Stimulated activated naive B cell treated with anti-CD40 and anti-IgM and Interleukin-4, amounts not matched to agents 10 μg/mL and 1 μg/mL and 100 μg/mL, for 72 hours (primary cell): ENCODE measurements around the gene GCK.
A peak's percentile ranks its signal among the peaks of the same experiment; 100 is the strongest.

Experiments
- ATAC-seq, 2 donors: fragments of 150-1000 bp; cut with Tn5 transposase; replicated peaks; 2 replicates each; pipeline ENCODE4 v1.10.0; 2021; ENCODE audit warnings: moderate library complexity in 1 of 2
- DNase-seq: peaks from one replicate; pipeline ENCODE4 v3.0.0; 2021
- H3K27ac Mint-ChIP-seq: one replicate; pipeline ENCODE4 v1.8.0; 2022; ENCODE audit warnings: mild to moderate bottlenecking, mixed read lengths
- H3K27me3 Mint-ChIP-seq, 2 donors: one replicate each; pipeline ENCODE4 v1.8.0; 2022; ENCODE audit warnings: mixed read lengths in 2 of 2
- H3K36me3 Mint-ChIP-seq, 2 donors: one replicate each; pipeline ENCODE4 v1.8.0; 2022; ENCODE audit warnings: mixed read lengths in 2 of 2, mild to moderate bottlenecking in 1 of 2
- H3K4me1 Mint-ChIP-seq, 2 donors: one replicate each; pipeline ENCODE4 v1.8.0; 2022; ENCODE audit warnings: mixed read lengths in 2 of 2, mild to moderate bottlenecking in 1 of 2
- H3K4me3 Mint-ChIP-seq, 2 donors: one replicate each; pipeline ENCODE4 v1.8.0; 2022; ENCODE audit warnings: mild to moderate bottlenecking in 2 of 2, mixed read lengths in 2 of 2, moderate library complexity in 1 of 2
- H3K9me3 Mint-ChIP-seq, 2 donors: one replicate each; pipeline ENCODE4 v1.8.0; 2022; ENCODE audit warnings: mixed read lengths in 2 of 2, mild to moderate bottlenecking in 1 of 2

Gene GCK

GRCh38 chr7:44217852-44218402 is 28.7 kb upstream of the GCK start:
- no peaks in the 10 kb centered on the region for H3K27me3 Mint-ChIP-seq
- peak overlapping the region; percentile 82 for H3K27ac Mint-ChIP-seq
- no peak for ATAC-seq

GRCh38 chr7:44217223-44217714 is 28.0 kb upstream of the GCK start:
- Mint-ChIP-seq H3K4me3 (no peak overlapping the region), H3K36me3 (peaks cover 16 to 22% of the 10 kb centered on the region in 2 donors), H3K27ac (no peak overlapping the region), H3K4me1 (peaks cover 11 to 14% of the 10 kb centered on the region in 2 donors), H3K9me3 (no peaks in the 10 kb centered on the region), H3K27me3 (no peaks in the 10 kb centered on the region)
- DNase-seq = no peak
- no peak for ATAC-seq

More at GRCh38 chr7:44217852-44218402, 28.7 kb upstream of the GCK start:
- Mint-ChIP-seq H3K9me3 (no peaks in the 10 kb centered on the region), H3K4me1 (peaks cover 11 to 14% of the 10 kb centered on the region in 2 donors), H3K4me3 (no peak overlapping the region), H3K36me3 (peaks cover 14 to 16% of the 10 kb centered on the region in 2 donors)
- no peak for DNase-seq

GRCh38 chr7:44216521-44217222 is 27.4 kb upstream of the GCK start:
- DNase-seq (no peak), ATAC-seq (no peak)
- no peak overlapping the region for H3K4me3 Mint-ChIP-seq

DNA sequence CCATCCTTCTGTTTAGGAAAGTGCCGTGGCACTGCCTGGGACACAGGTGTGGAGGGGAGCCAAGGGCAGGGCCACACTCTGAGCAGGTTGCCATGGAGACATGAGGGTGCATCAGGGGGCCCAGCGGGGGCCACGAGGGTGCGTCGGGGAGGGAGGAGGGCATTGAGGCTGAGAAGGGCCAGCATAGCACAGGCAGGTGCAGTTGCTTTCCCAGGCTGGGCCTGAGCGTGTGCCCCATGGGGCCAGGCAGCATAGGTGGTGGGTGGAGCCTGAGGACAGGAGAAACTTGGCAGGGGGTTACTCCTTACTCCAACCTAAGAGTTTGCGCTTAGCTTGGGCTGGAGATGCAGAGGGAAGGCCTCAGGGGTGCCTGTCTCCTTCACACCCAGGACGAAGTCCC is 26.8 kb upstream of the GCK start:
- Mint-ChIP-seq H3K9me3 (no peaks in the 10 kb centered on the region), H3K36me3 (peaks cover 20 to 29% of the 10 kb centered on the region in 2 donors), H3K4me3 (no peak overlapping the region), H3K27me3 (no peaks in the 10 kb centered on the region), H3K4me1 (peaks cover 11 to 14% of the 10 kb centered on the region in 2 donors), H3K27ac (no peak overlapping the region)
- DNase-seq = no peak
- no peak for ATAC-seq

More at GRCh38 chr7:44216521-44217222, 27.4 kb upstream of the GCK start:
- peaks cover 16 to 26% of the 10 kb centered on the region in 2 donors for H3K36me3 Mint-ChIP-seq
- H3K9me3 Mint-ChIP-seq = no peaks in the 10 kb centered on the region
- H3K27me3 Mint-ChIP-seq = no peaks in the 10 kb centered on the region
- H3K4me1 Mint-ChIP-seq = peaks cover 11 to 14% of the 10 kb centered on the region in 2 donors
- H3K27ac Mint-ChIP-seq = no peak overlapping the region

- Mint-ChIP-seq H3K36me3 (peaks cover 20 to 33% of the 10 kb centered on the region in 2 donors), H3K27me3 (no peaks in the 10 kb centered on the region), H3K27ac (no peak overlapping the region), H3K4me1 (peaks cover 11 to 14% of the 10 kb centered on the region in 2 donors), H3K9me3 (no peaks in the 10 kb centered on the region), H3K4me3 (no peak overlapping the region)
- no peak for ATAC-seq
- no peak for DNase-seq
These were observed 26.3 kb upstream of the GCK start for GRCh38 chr7:44215531-44215930.

DNA sequence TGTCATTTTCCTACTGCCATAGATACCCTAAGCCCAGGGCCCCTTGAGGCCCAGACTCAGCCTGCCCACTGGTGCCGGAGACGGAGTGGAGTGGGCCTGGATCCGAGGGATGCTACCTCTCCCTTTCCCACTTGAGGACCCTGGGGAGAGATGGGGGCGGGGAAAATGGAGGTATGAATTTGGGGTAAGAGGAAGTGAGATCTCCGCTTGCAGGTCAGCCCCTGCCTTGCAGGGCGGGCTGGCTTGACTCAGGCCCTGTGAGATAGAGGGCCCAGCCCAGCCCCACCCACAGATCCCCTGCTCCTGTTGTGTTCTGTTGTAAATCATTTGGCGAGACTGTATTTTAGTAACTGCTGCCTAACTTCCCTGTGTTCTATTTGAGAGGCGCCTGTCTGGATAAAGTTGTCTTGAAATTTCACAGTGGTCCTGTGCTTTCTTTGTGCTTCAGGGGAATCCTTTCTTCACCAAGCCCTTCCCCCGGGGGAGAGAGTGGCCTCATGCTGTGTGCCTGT is 24.7 kb upstream of the GCK start:
- peaks cover 26 to 45% of the 10 kb centered on the region in 2 donors for H3K36me3 Mint-ChIP-seq
- H3K27me3 Mint-ChIP-seq = no peaks in the 10 kb centered on the region
- ATAC-seq = peak; percentile 78
- peaks cover 11 to 14% of the 10 kb centered on the region in 2 donors for H3K4me1 Mint-ChIP-seq
- H3K4me3 Mint-ChIP-seq = no peak overlapping the region
- H3K9me3 Mint-ChIP-seq = no peaks in the 10 kb centered on the region
- peak overlapping the region; percentile 79 for H3K27ac Mint-ChIP-seq
- no peak for DNase-seq

- no peak for DNase-seq
- Mint-ChIP-seq H3K27ac (no peak overlapping the region), H3K4me1 (peaks cover 11 to 14% of the 10 kb centered on the region in 2 donors), H3K4me3 (no peak overlapping the region), H3K27me3 (no peaks in the 10 kb centered on the region), H3K9me3 (no peaks in the 10 kb centered on the region), H3K36me3 (peaks cover 30 to 51% of the 10 kb centered on the region in 2 donors)
- ATAC-seq = peak in 1 of 2 donors; percentile 28
These were observed 24.1 kb upstream of the GCK start for GRCh38 chr7:44213206-44213876.

GRCh38 chr7:44212581-44213184 is 23.4 kb upstream of the GCK start:
- ATAC-seq (no peak), DNase-seq (no peak)
- Mint-ChIP-seq H3K36me3 (peaks cover 30 to 57% of the 10 kb centered on the region in 2 donors), H3K4me1 (peaks cover 11 to 14% of the 10 kb centered on the region in 2 donors), H3K27ac (no peak overlapping the region), H3K4me3 (no peak overlapping the region), H3K9me3 (no peaks in the 10 kb centered on the region), H3K27me3 (no peaks in the 10 kb centered on the region)

GRCh38 chr7:44212018-44212417 is 22.8 kb upstream of the GCK start:
- H3K4me1 Mint-ChIP-seq = peaks cover 11 to 14% of the 10 kb centered on the region in 2 donors
- no peak overlapping the region for H3K27ac Mint-ChIP-seq
- ATAC-seq (no peak), DNase-seq (no peak)
- H3K4me3 Mint-ChIP-seq = no peak overlapping the region
- no peaks in the 10 kb centered on the region for H3K27me3 Mint-ChIP-seq
- peaks cover 30 to 57% of the 10 kb centered on the region in 2 donors for H3K36me3 Mint-ChIP-seq
- H3K9me3 Mint-ChIP-seq = no peaks in the 10 kb centered on the region

- Mint-ChIP-seq H3K4me1 (peaks cover 11 to 14% of the 10 kb centered on the region in 2 donors), H3K27me3 (no peaks in the 10 kb centered on the region)
These were observed 22.0 kb upstream of the GCK start for GRCh38 chr7:44211126-44211675.

GRCh38 chr7:44210107-44210506 is 20.9 kb upstream of the GCK start:
- no peaks in the 10 kb centered on the region for H3K27me3 Mint-ChIP-seq
- H3K4me3 Mint-ChIP-seq = no peak overlapping the region
- peaks cover 13 to 14% of the 10 kb centered on the region in 2 donors for H3K4me1 Mint-ChIP-seq
- H3K36me3 Mint-ChIP-seq = peaks cover 39 to 64% of the 10 kb centered on the region in 2 donors
- no peaks in the 10 kb centered on the region for H3K9me3 Mint-ChIP-seq
- ATAC-seq (no peak), DNase-seq (no peak)
- H3K27ac Mint-ChIP-seq = peak overlapping the region; percentile 62

More at GRCh38 chr7:44211126-44211675, 22.0 kb upstream of the GCK start:
- Mint-ChIP-seq H3K4me3 (no peak overlapping the region), H3K36me3 (peaks cover 33 to 63% of the 10 kb centered on the region in 2 donors), H3K27ac (peak overlapping the region; percentile 42), H3K9me3 (no peaks in the 10 kb centered on the region)
- ATAC-seq = no peak
- no peak for DNase-seq

- H3K36me3 Mint-ChIP-seq = peaks cover 38 to 63% of the 10 kb centered on the region in 2 donors
These were observed 18.8 kb upstream of the GCK start for GRCh38 chr7:44208085-44208484.

GRCh38 chr7:44206008-44206407 is 16.8 kb upstream of the GCK start:
- no peaks in the 10 kb centered on the region for H3K9me3 Mint-ChIP-seq
- no peaks in the 10 kb centered on the region for H3K27me3 Mint-ChIP-seq
- peaks cover 32 to 50% of the 10 kb centered on the region in 2 donors for H3K36me3 Mint-ChIP-seq
- H3K4me1 Mint-ChIP-seq = peaks cover 21 to 25% of the 10 kb centered on the region in 2 donors
- ATAC-seq (no peak), DNase-seq (no peak)
- no peak overlapping the region for H3K27ac Mint-ChIP-seq
- H3K4me3 Mint-ChIP-seq = no peak overlapping the region

More at GRCh38 chr7:44208085-44208484, 18.8 kb upstream of the GCK start:
- DNase-seq = no peak
- no peak for ATAC-seq
- Mint-ChIP-seq H3K4me1 (peaks cover 12% of the 10 kb centered on the region in 2 donors), H3K27me3 (no peaks in the 10 kb centered on the region), H3K27ac (no peak overlapping the region), H3K4me3 (no peak overlapping the region), H3K9me3 (no peaks in the 10 kb centered on the region)

- ATAC-seq (no peak), DNase-seq (no peak)
- H3K4me3 Mint-ChIP-seq = peak overlapping the region; percentile 92 to 93
- H3K27me3 Mint-ChIP-seq = no peaks in the 10 kb centered on the region
- H3K4me1 Mint-ChIP-seq = peaks cover 23 to 25% of the 10 kb centered on the region in 2 donors
- H3K36me3 Mint-ChIP-seq = peaks cover 21 to 22% of the 10 kb centered on the region in 2 donors
- no peaks in the 10 kb centered on the region for H3K9me3 Mint-ChIP-seq
- no peak overlapping the region for H3K27ac Mint-ChIP-seq
These were observed 12.6 kb upstream of the GCK start for GRCh38 chr7:44201813-44202212.
